Embryonic facial prominence (tissue), 1 donor: ENCODE data around the gene GMDS.

Source experiments
- DNase-seq: peaks from one replicate; pipeline ENCODE4 v3.0.0-alpha.2; 2016; ENCODE audit errors: extremely low spot score

GMDS gene

GRCh38 chr6:2240961-2241360, 4.4 kb downstream of the GMDS start:
- no peak for DNase-seq

GRCh38 chr6:2237001-2237400, 8.4 kb downstream of the GMDS start:
- peak; percentile 57 for DNase-seq

GRCh38 chr6:2235777-2236495, 9.5 kb downstream of the GMDS start:
- DNase-seq: no peak

- no peak for DNase-seq
Measured at GRCh38 chr6:2232445-2232844, 13.0 kb downstream of the GMDS start.

- no peak for DNase-seq
Measured at GRCh38 chr6:2231438-2231837, 14.0 kb downstream of the GMDS start.

- no peak for DNase-seq
Measured at GRCh38 chr6:2230659-2231277, 14.6 kb downstream of the GMDS start.

- DNase-seq: no peak
Measured at GRCh38 chr6:2229742-2230141, 15.7 kb downstream of the GMDS start.

GRCh38 chr6:2229039-2229438, 16.4 kb downstream of the GMDS start:
- no peak for DNase-seq

- no peak for DNase-seq
Measured at GRCh38 chr6:2228392-2228791, 17.0 kb downstream of the GMDS start.

GRCh38 chr6:2226775-2227174, 18.6 kb downstream of the GMDS start:
- DNase-seq: no peak

GRCh38 chr6:2225422-2226392, 19.7 kb downstream of the GMDS start:
- no peak for DNase-seq

GRCh38 chr6:2224847-2225382, 20.5 kb downstream of the GMDS start:
- DNase-seq: no peak

GRCh38 chr6:2222275-2222842, 23.0 kb downstream of the GMDS start:
- no peak for DNase-seq

GRCh38 chr6:2221726-2222274, 23.6 kb downstream of the GMDS start:
- DNase-seq: no peak

- DNase-seq: no peak
Measured at GRCh38 chr6:2220154-2220553, 25.3 kb downstream of the GMDS start.

- no peak for DNase-seq
Measured at GRCh38 chr6:2218866-2219265, 26.5 kb downstream of the GMDS start.

GRCh38 chr6:2216794-2217383, 28.5 kb downstream of the GMDS start:
- DNase-seq: no peak

GRCh38 chr6:2215342-2215741, 30.1 kb downstream of the GMDS start:
- DNase-seq: no peak

GRCh38 chr6:2213086-2213485, 32.3 kb downstream of the GMDS start:
- DNase-seq: no peak

- no peak for DNase-seq
Measured at GRCh38 chr6:2209226-2209809, 36.1 kb downstream of the GMDS start.

GRCh38 chr6:2208468-2208867, 36.9 kb downstream of the GMDS start:
- DNase-seq: no peak
